Measurements from ENCODE around the gene ROR2.

The ROR2 gene

DNA sequence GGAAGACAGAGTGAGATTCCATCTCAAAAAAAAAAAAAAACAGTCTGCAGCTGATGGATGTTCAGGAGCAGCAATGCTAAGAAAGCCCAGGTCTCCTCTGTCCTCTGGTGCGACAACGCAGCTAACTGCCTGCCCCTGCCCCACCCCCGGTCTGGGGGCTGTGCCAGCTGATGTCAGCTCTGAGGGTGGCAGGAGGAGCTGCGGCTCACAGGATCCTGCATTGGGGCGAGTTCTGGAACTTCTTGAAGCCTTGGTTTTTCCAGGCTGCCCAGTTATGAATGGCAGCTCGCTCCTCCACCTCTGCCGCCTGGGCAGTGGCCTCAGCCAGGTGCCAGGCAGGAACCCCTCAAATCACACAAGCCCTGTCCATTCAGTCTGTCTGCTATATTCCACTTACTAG is 113.5 kb downstream of the ROR2 start:
- no peak for DNase-seq

DNA sequence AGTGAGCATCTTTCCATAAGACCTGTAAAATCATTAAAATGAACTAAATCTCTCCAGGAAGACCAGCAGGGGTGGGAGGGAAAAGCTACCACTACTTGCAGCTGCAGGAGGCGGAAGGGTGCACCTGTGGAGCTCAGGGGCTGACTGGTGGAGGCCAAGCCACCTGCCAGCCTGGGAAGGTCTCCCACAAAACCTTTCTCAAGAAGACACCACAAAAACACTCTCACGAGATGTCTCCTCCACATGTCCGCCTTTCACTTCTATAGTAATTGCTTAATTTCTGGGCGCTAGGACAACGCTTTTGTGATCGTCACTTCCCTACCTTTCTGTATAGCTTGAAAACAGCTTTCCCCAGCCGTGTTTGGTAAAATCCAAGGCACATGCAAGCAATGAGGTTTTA is 114.4 kb downstream of the ROR2 start:
- DNase-seq, result no peak
- TF ChIP-seq POLR2A (IDR thresholded peaks at IDR 0.05; ENCODE audit: low read length) (no peak), GATA1 (IDR thresholded peaks at IDR 0.05; ENCODE audit: low read depth, low read length) (no peak)

More for the DNA sequence above, 113.5 kb downstream of the ROR2 start:
- TF ChIP-seq POLR2A (IDR thresholded peaks at IDR 0.05; ENCODE audit: low read length), result no peak
- no peak for TF ChIP-seq GATA1 (IDR thresholded peaks at IDR 0.05; ENCODE audit: low read depth, low read length)

DNA sequence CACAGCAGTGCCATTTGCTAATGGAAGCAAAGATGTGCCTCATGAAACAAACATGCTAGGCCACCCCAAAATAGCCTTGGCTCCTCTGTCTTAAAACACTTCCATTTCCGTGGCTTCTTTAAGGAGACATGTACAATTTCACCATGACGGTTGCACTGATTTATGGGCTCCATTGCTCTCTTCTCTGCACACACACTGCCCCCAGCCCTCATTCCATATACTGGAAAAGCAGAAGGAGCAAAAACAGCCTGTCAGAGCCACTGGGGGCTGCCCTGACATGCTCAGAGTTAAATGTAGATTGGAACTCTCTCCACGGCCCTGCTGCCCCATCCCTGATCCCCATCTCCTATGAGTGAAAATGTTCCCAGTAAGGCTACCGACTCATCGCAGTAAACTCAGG is 114.8 kb downstream of the ROR2 start:
- TF ChIP-seq POLR2A (IDR thresholded peaks at IDR 0.05; ENCODE audit: low read length), result no peak
- no peak for TF ChIP-seq GATA1 (IDR thresholded peaks at IDR 0.05; ENCODE audit: low read depth, low read length)
- no peak for DNase-seq

DNA sequence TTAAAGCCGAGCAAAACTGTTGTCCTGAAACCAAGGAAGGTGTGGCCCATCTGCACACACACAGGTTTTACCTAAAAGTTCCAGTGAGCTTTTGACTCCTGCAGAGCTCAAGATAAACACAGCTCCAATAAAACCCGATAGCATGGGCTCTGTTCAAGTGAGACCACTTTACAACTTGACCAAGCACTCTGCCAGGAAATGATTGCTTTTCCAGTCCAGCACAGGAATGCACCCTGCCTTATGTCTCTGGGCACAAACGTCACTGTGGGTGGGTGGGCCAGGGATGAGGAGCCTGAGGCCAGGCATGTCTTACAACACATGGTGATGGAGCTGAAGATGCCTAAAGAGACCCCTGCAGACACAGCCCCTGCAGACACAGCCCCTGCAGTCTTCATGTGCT is 115.3 kb downstream of the ROR2 start:
- no peak for DNase-seq
- TF ChIP-seq POLR2A (IDR thresholded peaks at IDR 0.05; ENCODE audit: low read length), result no peak
- no peak for TF ChIP-seq GATA1 (IDR thresholded peaks at IDR 0.05; ENCODE audit: low read depth, low read length)

GRCh38 chr9:91833878-91834255 is 116.2 kb downstream of the ROR2 start:
- DNase-seq, result no peak
- TF ChIP-seq GATA1 (IDR thresholded peaks at IDR 0.05; ENCODE audit: low read depth, low read length), result no peak
- no peak for TF ChIP-seq POLR2A (IDR thresholded peaks at IDR 0.05; ENCODE audit: low read length)

DNA sequence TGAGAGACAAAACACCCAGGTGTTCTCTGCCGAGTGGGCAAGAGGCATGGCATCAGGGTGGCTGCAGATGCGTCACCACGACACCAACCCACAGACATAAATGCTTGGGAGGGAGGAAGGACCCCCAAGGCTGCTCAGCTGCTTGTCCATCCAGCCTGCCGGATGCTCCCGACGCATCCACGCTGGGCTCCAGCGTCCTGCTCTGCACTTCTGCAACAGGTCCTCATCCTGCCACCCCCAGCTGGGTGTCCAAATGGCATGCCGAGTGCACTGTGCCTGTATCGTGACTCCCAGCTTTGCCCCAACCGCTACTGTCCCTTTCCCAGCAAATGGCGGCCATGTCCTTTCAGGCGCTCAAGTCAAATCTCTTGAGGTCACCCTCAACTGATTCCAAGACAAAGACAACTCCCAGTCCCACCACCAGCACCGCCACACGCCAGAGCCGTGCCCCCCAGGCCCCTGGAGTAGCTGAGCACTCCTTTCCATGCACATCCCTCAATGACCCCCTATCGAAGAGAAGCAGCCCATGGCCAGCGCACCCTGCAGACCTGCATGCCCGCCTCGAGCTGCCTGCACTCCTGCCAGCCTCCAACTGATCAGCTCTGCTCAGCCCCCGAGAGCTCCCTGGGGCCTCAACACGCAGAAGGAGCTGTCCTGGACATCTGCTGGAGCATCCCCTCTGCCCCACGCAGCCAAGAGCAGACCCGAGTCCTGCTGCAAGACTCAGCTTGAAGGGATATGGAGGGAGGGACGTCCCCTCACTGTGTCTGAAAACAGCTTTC is 116.7 kb downstream of the ROR2 start:
- no peak for DNase-seq
- TF ChIP-seq GATA1 (IDR thresholded peaks at IDR 0.05; ENCODE audit: low read depth, low read length) (no peak), POLR2A (IDR thresholded peaks at IDR 0.05; ENCODE audit: low read length) (no peak)

- TF ChIP-seq GATA1 (IDR thresholded peaks at IDR 0.05; ENCODE audit: low read depth, low read length), result no peak
- no peak for TF ChIP-seq POLR2A (IDR thresholded peaks at IDR 0.05; ENCODE audit: low read length)
- DNase-seq, result no peak
These were observed 117.7 kb downstream of the ROR2 start for GRCh38 chr9:91832322-91832721.

- TF ChIP-seq GATA1 (IDR thresholded peaks at IDR 0.05; ENCODE audit: low read depth, low read length), result no peak
- no peak for DNase-seq
These were observed 124.2 kb downstream of the ROR2 start for GRCh38 chr9:91825866-91826265.

DNA sequence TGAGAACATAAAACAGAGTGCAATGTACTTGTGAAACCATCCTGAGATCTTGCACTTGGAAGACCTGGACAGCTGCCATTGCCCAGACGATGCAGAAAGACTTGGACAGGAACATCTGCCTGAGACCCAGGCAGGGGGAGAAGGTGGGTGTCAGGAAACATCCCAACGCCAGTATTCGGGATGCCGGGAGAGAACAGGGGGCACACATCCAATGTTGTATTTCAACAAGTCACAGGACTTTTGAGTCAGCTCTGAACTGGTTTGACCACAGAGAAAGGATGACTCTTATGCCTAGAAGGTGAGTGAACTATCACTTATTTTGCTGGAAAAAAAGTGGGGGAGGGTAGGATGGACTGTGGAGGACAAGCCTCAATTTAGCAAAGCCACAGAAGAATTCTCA is 124.6 kb downstream of the ROR2 start:
- DNase-seq, result no peak
- TF ChIP-seq POLR2A (IDR thresholded peaks at IDR 0.05; ENCODE audit: low read length), result no peak
- TF ChIP-seq GATA1 (IDR thresholded peaks at IDR 0.05; ENCODE audit: low read depth, low read length), result no peak

DNA sequence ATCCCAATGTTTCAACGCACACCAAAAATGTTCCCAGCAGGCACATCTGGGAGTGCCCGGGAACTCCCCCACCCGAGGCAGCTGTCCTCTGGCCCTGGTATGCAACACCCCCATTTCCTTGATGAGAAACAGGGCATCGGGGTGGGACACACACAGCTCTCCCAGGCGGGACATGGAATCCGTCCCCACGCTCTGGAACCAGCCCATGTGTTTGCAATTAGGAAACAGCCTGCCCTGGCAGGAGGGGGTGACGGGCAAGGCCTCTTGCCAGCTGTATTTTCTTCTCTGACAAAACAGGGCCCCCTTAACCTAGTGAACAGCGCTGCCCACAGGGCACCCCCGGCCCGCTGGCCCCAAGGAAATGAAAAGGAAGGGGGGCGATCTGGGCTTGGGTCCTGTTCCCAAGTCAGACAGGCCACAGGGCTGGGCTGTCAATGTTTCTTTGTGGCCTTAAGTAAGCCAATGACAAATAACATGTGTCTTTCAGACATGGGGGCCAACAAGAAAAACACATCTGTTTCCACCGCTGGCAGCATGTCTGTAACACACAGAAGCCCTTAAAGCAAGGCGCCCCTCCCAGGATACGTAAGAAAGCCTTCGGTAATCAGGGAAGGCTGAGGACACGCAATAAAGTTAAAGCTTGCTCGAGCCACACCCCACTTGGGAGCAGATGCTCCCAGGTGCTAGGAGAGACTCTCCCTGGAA is 125.3 kb downstream of the ROR2 start:
- no peak for TF ChIP-seq GATA1 (IDR thresholded peaks at IDR 0.05; ENCODE audit: low read depth, low read length)
- no peak for TF ChIP-seq POLR2A (IDR thresholded peaks at IDR 0.05; ENCODE audit: low read length)
- no peak for DNase-seq

- no peak for DNase-seq
- TF ChIP-seq POLR2A (IDR thresholded peaks at IDR 0.05; ENCODE audit: low read length), result no peak
- TF ChIP-seq GATA1 (IDR thresholded peaks at IDR 0.05; ENCODE audit: low read depth, low read length), result no peak
These were observed 125.9 kb downstream of the ROR2 start for GRCh38 chr9:91824151-91824550.

DNA sequence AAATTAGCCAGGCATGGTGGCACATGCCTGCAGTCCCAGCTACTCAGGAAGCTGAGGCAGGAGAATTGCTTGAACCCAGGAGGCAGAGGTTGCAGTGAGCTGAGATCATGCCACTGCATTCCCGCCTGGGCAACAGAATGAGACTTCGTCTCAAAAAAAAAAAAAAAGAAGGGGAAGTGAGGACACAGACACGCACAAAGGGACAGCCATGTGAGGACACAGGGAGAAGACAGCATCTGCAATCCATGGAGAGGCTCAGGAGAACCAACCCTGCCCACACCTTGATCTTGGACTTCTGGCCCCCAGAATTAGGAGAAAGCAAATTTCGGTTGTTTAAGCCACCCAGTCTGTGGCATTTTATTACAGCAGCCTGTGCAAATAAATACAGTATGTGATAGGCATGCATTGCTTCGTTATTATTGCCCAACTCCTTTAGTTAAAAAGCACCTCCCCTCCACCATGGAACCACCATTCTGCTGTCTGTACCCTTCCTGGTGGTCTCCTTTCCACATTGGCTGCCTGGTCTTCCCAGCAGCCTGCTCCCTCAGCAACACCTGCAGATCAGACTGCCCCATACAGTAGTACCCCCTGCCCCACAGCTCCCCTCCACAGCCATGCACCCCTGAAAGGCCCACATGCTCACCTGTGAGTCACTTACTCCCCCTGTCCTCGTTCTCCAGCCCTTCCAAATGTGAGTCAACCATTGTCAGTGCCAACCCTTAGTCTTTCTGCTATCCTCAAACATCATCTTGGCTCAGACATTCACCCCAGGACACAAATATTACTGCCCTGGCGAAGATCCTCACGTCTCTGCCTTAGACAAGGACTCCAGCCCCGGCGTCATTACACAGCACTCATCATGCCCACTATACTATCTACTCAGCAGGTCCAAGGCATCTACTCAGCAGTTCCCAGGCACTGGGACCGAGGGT is 128.8 kb downstream of the ROR2 start:
- TF ChIP-seq POLR2A (IDR thresholded peaks at IDR 0.05; ENCODE audit: low read length) (no peak), GATA1 (IDR thresholded peaks at IDR 0.05; ENCODE audit: low read depth, low read length) (no peak)
- DNase-seq, result no peak

DNA sequence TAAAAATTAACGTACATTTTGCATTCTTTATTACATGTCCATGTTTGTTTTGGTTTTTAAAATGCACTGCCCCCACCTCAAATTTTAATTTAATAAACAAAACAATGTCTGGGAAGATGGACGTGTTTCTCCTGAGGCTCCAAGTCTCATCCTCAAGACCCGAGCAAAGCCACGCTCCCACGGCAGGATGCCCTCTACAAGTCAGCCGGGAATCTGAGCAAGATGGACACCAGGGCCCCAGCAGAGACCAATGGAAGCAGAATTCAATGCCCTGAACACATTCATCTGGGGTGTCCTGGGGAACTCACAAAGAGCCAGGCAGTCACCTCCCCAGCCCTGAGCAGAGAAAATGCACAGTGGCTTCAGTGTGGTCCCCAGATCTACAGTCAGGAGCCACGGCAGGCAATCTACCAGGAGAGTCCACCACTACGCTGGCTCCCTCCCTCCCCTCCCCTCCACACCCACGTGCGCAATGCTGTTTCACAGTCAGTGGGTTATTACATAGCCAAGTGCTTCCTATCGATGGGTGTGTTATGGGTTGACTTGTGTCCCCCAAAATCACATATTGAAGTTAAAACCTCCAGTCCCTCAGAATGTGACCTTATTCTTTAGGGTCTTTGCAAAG is 129.8 kb downstream of the ROR2 start:
- TF ChIP-seq POLR2A (IDR thresholded peaks at IDR 0.05; ENCODE audit: low read length), result no peak
- TF ChIP-seq GATA1 (IDR thresholded peaks at IDR 0.05; ENCODE audit: low read depth, low read length), result no peak
- no peak for DNase-seq
